Mesenchymal stem cell (in vitro differentiated cells and primary cell): ENCODE data around the gene ATG101.

Source experiments
- DNase-seq: peaks from one replicate; pipeline ENCODE4 v3.0.0-alpha.2; 2013
- H2AFZ ChIP-seq: one replicate; pipeline ENCODE4 v1.6.1; 2013; ENCODE audit warnings: low read depth, mild to moderate bottlenecking, control low read depth, inconsistent platforms, low read length, moderate library complexity
- H2AK5ac ChIP-seq: 2 replicates; pipeline ENCODE4 v1.6.1; 2013; ENCODE audit warnings: low read length, moderate library complexity, mild to moderate bottlenecking, inconsistent platforms; ENCODE audit not compliant: severe bottlenecking
- H2BK120ac ChIP-seq: one replicate; pipeline ENCODE4 v1.6.1; 2013; ENCODE audit warnings: low read depth, mild to moderate bottlenecking, inconsistent platforms, low read length, moderate library complexity
- H2BK12ac ChIP-seq, 2 experiments: one replicate each; pipeline ENCODE4 v1.6.1; 2013; ENCODE audit warnings: inconsistent platforms in 2 of 2, low read length in 2 of 2, mild to moderate bottlenecking in 2 of 2, moderate library complexity in 2 of 2, control low read depth in 1 of 2
- H2BK15ac ChIP-seq: one replicate; pipeline ENCODE4 v1.6.1; 2013; ENCODE audit warnings: mild to moderate bottlenecking, low read depth, inconsistent platforms; ENCODE audit not compliant: poor library complexity, severe bottlenecking
- H2BK5ac ChIP-seq: 2 replicates; pipeline ENCODE4 v1.6.1; 2013; ENCODE audit warnings: low read depth, mild to moderate bottlenecking, low read length, control low read depth, inconsistent platforms; ENCODE audit not compliant: poor library complexity, severe bottlenecking
- H3K14ac ChIP-seq, 2 experiments: one replicate each; pipeline ENCODE4 v1.6.1; 2013; ENCODE audit warnings: inconsistent platforms in 2 of 2, low read length in 2 of 2, control low read depth in 1 of 2, mild to moderate bottlenecking in 1 of 2, moderate library complexity in 1 of 2
- H3K18ac ChIP-seq, 2 experiments: one replicate each; pipeline ENCODE4 v1.6.1; 2013; ENCODE audit warnings: inconsistent platforms in 2 of 2, low read length in 2 of 2, control low read depth in 1 of 2, low read depth in 1 of 2, mild to moderate bottlenecking in 1 of 2
- H3K23ac ChIP-seq, 2 experiments: one replicate each; pipeline ENCODE4 v1.6.1; 2013; ENCODE audit warnings: inconsistent platforms in 2 of 2, low read length in 2 of 2, mild to moderate bottlenecking in 2 of 2, moderate library complexity in 2 of 2, control low read depth in 1 of 2
- H3K27ac ChIP-seq: 2 replicates; pipeline ENCODE4 v1.5.1; 2013; ENCODE audit warnings: mild to moderate bottlenecking, moderate library complexity, low read length, control low read depth, inconsistent platforms; ENCODE audit not compliant: poor library complexity, severe bottlenecking
- H3K27me3 ChIP-seq, 2 experiments: 2 replicates each; pipeline versions ENCODE4 v1.6.1 to v1.7.0; 2013; ENCODE audit warnings: low read length in 2 of 2, mild to moderate bottlenecking in 2 of 2, moderate library complexity in 2 of 2, control low read depth in 1 of 2, inconsistent platforms in 1 of 2; ENCODE audit not compliant: control insufficient read depth in 1 of 2, insufficient read depth in 1 of 2
- H3K36me3 ChIP-seq, 2 experiments: 2 replicates each; pipeline versions ENCODE4 v1.6.1 to v1.7.0; 2013; ENCODE audit warnings: low read length in 2 of 2, control low read depth in 1 of 2, inconsistent platforms in 1 of 2, low read depth in 1 of 2, mild to moderate bottlenecking in 1 of 2; ENCODE audit not compliant: insufficient read depth in 2 of 2, control insufficient read depth in 1 of 2
- H3K4ac ChIP-seq, 2 experiments: one replicate each; pipeline ENCODE4 v1.6.1; 2013; ENCODE audit warnings: inconsistent platforms in 2 of 2, low read length in 2 of 2, mild to moderate bottlenecking in 2 of 2, moderate library complexity in 2 of 2, control low read depth in 1 of 2, low read depth in 1 of 2
- H3K4me1 ChIP-seq: 2 replicates; pipeline ENCODE4 v1.6.1; 2013; ENCODE audit warnings: low read depth, low read length, control low read depth; ENCODE audit not compliant: control insufficient read depth, insufficient read depth
- H3K4me2 ChIP-seq: 2 replicates; pipeline ENCODE4 v1.6.1; 2013; ENCODE audit warnings: low read length, mild to moderate bottlenecking, inconsistent platforms; ENCODE audit not compliant: poor library complexity, severe bottlenecking
- H3K4me3 ChIP-seq, 2 experiments: 2 replicates each; pipeline versions ENCODE4 v1.5.1 to v1.7.0; 2013; ENCODE audit warnings: low read length in 2 of 2, mild to moderate bottlenecking in 2 of 2, control low read depth in 1 of 2, low read depth in 1 of 2; ENCODE audit not compliant: insufficient read depth in 1 of 2
- H3K79me1 ChIP-seq: replicated peaks from 2 replicates; pipeline ENCODE4 v1.6.1; 2013; ENCODE audit warnings: mild to moderate bottlenecking, control low read depth, low read length, inconsistent platforms; ENCODE audit not compliant: poor library complexity, severe bottlenecking
- H3K9ac ChIP-seq: 2 replicates; pipeline ENCODE4 v1.7.0; 2013; ENCODE audit warnings: mild to moderate bottlenecking, low read length, moderate library complexity
- H3K9me3 ChIP-seq: 2 replicates; pipeline ENCODE4 v1.7.0; 2013; ENCODE audit warnings: mild to moderate bottlenecking, low read length; ENCODE audit not compliant: control insufficient read depth
- H4K8ac ChIP-seq: one replicate; pipeline ENCODE4 v1.6.1; 2013; ENCODE audit warnings: inconsistent platforms, mild to moderate bottlenecking, low read length, moderate library complexity
- H4K91ac ChIP-seq: one replicate; pipeline ENCODE4 v1.6.1; 2013; ENCODE audit warnings: mild to moderate bottlenecking, low read length, inconsistent platforms
- WGBS: methylation state at CpG from one replicate; pipeline ENCODE4 v1.1.7; 2013; ENCODE audit warnings: mixed read lengths; 5-methylcytosine and 5-hydroxymethylcytosine counted together

ATG101 gene

DNA sequence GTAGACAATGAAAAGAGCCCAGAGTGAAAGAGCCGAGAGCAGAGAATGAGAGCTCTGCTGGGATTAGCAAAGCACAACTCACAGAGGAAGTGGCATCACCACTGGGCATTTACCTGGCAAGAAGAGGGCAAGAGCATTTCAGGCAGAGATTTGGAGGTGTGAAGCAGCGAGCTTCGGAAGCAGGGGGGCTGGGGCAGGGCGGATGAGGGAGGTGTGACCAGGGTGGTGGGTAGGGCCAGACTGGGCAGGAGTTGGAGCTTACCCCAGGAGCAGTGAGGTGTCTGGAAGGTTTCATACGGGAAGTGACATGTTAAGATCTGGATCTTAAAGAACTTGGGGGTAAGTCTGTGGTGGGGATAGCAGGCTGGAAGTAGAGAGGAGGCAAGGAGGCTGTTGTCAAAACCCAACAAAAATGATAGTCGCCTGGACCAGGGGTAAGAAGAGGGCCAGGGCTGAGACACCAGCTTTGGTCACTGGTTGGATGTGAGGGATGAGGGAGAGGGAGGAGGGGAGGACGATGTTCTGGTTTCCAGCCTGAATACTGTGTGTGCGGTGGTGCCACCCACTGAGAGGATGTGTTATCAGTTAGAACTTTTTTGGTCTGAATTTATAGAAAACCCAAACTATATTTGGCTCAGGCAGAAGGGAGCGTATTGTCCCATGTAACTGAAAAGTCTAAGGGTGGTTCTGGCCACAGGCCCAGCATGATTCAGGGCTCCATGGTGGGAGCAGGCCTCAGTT, 14.9 kb downstream of the ATG101 start:
- DNase-seq = no peak
- Histone ChIP-seq H3K23ac (no peak overlapping the region), H2BK120ac (no peak overlapping the region), H3K9me3 (no peaks in the 10 kb centered on the region), H4K8ac (no peak overlapping the region), H3K36me3 (peaks cover 0 to 10% of the 10 kb centered on the region in 2 experiments), H3K79me1 (peaks cover 12% of the 10 kb centered on the region), H3K27ac (no peak overlapping the region), H3K9ac (peak overlapping the region; percentile 19), H2BK12ac (no peak overlapping the region), H2BK5ac (no peak overlapping the region), H2BK15ac (no peak overlapping the region), H3K4me2 (no peak overlapping the region), H3K18ac (no peak overlapping the region), H3K4me1 (peaks cover 22% of the 10 kb centered on the region), H3K14ac (no peak overlapping the region), H4K91ac (no peak overlapping the region), H3K27me3 (peaks cover 14 to 48% of the 10 kb centered on the region in 2 experiments), H3K4me3 (no peak overlapping the region), H3K4ac (no peak overlapping the region), H2AK5ac (no peak overlapping the region), H2AFZ (no peak overlapping the region)
- 88% methylated on average over 9 of the region's 9 CpGs for WGBS

DNA sequence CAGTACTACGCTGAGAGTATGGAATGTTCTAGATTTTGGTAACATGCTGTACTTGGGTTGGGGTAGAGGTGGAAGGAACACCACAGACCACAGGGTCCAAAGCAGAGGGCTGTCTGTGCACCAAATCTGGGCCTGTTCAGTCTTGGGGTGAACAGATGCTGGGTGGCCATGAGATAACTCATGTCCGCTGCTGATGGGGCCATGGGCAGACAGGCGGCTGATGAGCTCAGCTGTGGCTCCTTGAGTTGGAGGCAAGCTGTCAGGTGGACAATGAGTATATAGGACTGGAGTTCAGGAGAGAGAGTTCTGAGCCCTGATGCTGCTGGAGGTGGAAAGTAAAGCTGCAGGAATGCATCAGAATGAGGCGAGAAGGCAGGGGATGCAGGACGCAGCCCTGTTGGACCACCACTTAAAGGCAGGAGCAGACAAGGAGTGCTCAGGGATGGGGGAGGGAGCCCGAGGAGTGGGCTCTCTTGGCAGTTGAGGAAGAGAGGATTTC, 16.0 kb downstream of the ATG101 start:
- H2BK120ac ChIP-seq = no peak overlapping the region
- no peaks in the 10 kb centered on the region for H3K9me3 ChIP-seq
- H3K4me3 ChIP-seq = no peak overlapping the region
- no peak overlapping the region for H3K4me2 ChIP-seq
- no peak for DNase-seq
- H3K18ac ChIP-seq = no peak overlapping the region
- no peaks in the 10 kb centered on the region for H3K36me3 ChIP-seq
- H2BK12ac ChIP-seq = no peak overlapping the region
- H3K14ac ChIP-seq = no peak overlapping the region
- H4K91ac ChIP-seq = no peak overlapping the region
- no peak overlapping the region for H2BK15ac ChIP-seq
- no peak overlapping the region for H2BK5ac ChIP-seq
- H3K4ac ChIP-seq = no peak overlapping the region
- H3K27me3 ChIP-seq = peaks cover 20 to 58% of the 10 kb centered on the region in 2 experiments
- H2AK5ac ChIP-seq = no peak overlapping the region
- no peak overlapping the region for H4K8ac ChIP-seq
- WGBS = 87% methylated on average over 6 of the region's 6 CpGs
- peaks cover 2% of the 10 kb centered on the region for H3K79me1 ChIP-seq
- no peak overlapping the region for H2AFZ ChIP-seq
- H3K9ac ChIP-seq = no peak overlapping the region
- no peak overlapping the region for H3K23ac ChIP-seq
- H3K4me1 ChIP-seq = peaks cover 21% of the 10 kb centered on the region
- no peak overlapping the region for H3K27ac ChIP-seq

DNA sequence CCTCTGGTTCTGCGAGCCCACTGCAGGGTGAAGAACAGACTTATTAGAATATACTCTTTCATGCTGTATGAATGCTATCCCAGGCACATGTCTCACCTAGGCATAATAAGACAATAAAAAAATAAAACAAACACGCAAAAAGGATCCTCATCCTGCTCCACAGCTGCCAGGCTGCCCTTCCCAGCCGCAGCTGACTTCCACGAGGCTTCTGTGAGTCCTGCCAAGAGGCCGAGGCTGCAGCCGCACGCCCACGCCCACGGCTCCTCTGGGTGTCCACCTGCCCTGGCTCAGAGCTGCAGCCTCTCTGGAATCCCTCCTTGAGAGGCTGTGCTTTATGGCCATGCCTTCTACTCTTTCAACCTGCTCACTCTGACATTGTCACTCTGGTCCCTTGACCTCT, 16.6 kb downstream of the ATG101 start:
- no peak overlapping the region for H2AK5ac ChIP-seq
- no peaks in the 10 kb centered on the region for H3K36me3 ChIP-seq
- H3K9ac ChIP-seq = no peak overlapping the region
- H2BK120ac ChIP-seq = no peak overlapping the region
- no peak overlapping the region for H3K4me3 ChIP-seq
- H2BK12ac ChIP-seq = no peak overlapping the region
- no peak overlapping the region for H4K8ac ChIP-seq
- DNase-seq = no peak
- H3K4me2 ChIP-seq = no peak overlapping the region
- no peak overlapping the region for H3K18ac ChIP-seq
- no peaks in the 10 kb centered on the region for H3K9me3 ChIP-seq
- WGBS = 90% methylated on average over 9 of the region's 9 CpGs
- peaks cover 18% of the 10 kb centered on the region for H3K4me1 ChIP-seq
- peaks cover 26 to 65% of the 10 kb centered on the region in 2 experiments for H3K27me3 ChIP-seq
- no peak overlapping the region for H3K14ac ChIP-seq
- no peak overlapping the region for H4K91ac ChIP-seq
- H2BK15ac ChIP-seq = no peak overlapping the region
- H3K27ac ChIP-seq = no peak overlapping the region
- no peak overlapping the region for H2AFZ ChIP-seq
- H3K23ac ChIP-seq = no peak overlapping the region
- no peak overlapping the region for H3K4ac ChIP-seq
- no peak overlapping the region for H2BK5ac ChIP-seq
- H3K79me1 ChIP-seq = no peaks in the 10 kb centered on the region

DNA sequence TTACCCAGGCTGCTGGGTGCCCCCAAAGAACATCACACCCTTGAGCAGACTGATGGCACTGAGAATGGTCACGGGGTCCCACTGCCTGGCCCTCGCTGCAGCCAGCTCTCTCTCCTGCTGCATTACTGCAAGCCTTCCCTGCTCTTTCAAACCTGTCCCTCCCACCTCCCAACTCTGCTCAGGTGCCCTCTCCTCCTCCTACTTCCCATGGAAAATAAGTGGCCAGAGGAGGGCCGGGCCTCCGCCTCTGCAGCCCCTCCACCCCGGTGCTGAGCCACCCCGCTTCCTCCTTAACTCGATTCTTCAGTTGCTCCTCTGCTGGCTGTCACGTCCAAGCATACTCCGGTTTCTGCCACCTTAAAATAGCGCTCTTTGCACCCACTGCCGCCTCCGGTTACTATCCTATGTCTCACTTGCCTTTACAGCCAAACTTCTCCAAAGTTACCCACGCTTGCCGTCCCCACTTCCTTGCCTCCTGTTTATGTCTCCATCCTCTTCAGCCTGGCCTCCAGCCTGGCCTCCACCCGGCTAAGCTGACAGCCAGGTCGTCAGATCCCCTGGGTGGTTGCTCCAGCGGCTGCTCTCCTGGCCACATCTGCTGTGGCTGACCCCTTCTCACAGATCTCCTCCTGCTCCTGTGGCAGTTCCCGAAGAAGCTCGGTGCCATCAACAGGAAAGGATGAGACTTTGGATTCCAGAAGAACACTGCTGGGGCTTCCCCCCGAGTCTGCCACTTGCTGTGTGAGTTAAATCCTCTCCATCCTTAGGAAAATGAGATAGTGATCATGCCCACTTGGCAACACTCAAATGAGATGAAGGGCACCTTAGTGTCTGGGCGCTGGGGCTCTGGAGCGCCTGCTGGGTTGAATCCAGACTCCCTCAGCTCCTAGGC, 17.4 kb downstream of the ATG101 start:
- H3K9me3 ChIP-seq = no peaks in the 10 kb centered on the region
- no peak overlapping the region for H4K8ac ChIP-seq
- H2AK5ac ChIP-seq = no peak overlapping the region
- peaks cover 10% of the 10 kb centered on the region for H3K4me1 ChIP-seq
- no peak for DNase-seq
- no peak overlapping the region for H3K9ac ChIP-seq
- peaks cover 33 to 73% of the 10 kb centered on the region in 2 experiments for H3K27me3 ChIP-seq
- no peak overlapping the region for H3K4ac ChIP-seq
- no peak overlapping the region for H2AFZ ChIP-seq
- no peak overlapping the region for H3K14ac ChIP-seq
- WGBS = 85% methylated on average over 22 of the region's 22 CpGs
- H3K36me3 ChIP-seq = no peaks in the 10 kb centered on the region
- no peak overlapping the region for H2BK12ac ChIP-seq
- no peak overlapping the region for H2BK120ac ChIP-seq
- no peak overlapping the region for H3K18ac ChIP-seq
- H3K4me2 ChIP-seq = no peak overlapping the region
- H3K23ac ChIP-seq = no peak overlapping the region
- H3K4me3 ChIP-seq = no peak overlapping the region
- H2BK5ac ChIP-seq = no peak overlapping the region
- no peaks in the 10 kb centered on the region for H3K79me1 ChIP-seq
- no peak overlapping the region for H2BK15ac ChIP-seq
- H4K91ac ChIP-seq = no peak overlapping the region
- no peak overlapping the region for H3K27ac ChIP-seq
